RKO (cell line): ENCODE results near the gene GPAT2.
"Not testable (repeated sequence)": the region's sequence is repeated elsewhere in the genome, so short reads cannot be mapped to it uniquely, and the experiment has no call there.

Source experiments
- DNase-seq: peaks from one replicate; pipeline ENCODE4 v3.0.0-alpha.2; 2016; ENCODE audit warnings: low spot score

GPAT2 gene

DNA sequence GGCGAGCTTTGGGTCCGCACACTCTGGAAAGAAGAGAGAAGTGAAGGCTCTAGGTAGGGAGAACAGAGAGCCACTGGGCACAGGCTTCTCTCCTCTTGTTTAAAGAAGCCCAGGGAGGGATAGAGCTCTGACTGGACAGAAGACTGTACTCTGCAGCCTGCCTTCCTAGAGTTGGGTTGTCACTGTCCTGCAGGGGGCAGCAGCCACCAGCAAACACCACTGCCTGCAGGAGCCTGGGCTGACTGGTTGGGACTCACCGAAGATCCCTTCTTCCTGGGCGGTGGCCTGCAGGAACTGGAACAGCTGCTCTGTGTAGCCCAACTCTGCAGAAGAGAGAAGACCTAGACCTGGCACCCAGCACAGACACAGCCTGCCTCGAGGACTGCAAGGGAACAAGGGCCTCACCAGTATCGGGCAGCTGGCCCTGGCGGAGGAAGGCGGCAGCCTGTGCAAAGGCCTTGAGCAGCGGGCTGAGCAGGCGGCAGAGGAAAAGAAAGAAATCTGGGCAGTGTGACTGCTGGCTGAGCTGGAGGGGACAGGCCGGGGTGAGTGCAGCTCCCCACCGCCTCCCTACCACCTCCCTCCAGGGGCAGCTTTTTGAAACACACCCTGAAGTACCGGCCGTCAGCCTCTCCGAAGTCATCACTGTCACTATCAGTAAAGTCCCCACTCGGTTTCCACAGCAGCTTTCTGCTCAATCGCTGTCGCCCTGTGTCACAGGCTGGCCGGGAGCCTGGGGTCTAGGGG, 11.8 kb downstream of the GPAT2 start:
- DNase-seq, result peak; percentile 80

DNA sequence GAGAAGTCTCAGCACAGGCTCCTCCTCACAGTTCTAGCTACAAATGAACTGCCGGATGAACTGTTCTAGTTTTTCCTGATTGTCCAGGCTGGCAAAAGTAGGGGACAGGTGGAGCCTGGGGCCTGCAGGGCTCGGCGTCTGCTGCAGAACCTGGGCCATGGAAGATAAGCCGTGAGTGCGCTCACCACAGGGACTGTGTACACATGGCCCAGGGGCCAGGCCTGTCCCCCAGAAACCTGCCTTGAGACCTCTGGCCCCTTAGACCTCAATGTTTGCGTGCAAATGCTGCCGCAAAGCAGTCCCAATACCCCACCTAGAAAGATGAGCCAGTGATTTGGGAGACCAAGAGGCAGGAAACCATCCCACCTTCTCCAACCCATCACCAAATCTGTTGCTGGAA, 12.6 kb downstream of the GPAT2 start:
- not testable (repeated sequence) for DNase-seq

DNA sequence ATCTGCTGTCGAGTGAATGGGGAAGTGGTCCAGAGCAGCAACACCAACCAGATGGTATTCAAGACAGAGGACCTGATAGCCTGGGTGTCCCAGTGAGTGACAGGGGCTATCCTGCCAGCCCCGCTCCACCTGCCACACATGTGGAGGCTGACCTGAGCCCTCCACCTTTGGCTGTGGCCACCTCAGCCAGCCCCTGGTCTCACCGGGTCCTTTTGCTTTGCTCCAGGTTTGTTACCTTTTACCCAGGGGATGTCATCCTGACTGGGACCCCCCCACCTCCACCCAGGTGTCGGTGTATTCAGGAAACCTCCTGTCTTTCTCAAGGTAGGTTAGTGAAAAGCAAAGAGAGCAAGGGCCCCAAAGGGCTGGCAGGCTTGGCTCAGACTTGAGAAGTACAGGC, 13.6 kb downstream of the GPAT2 start:
- not testable (repeated sequence) for DNase-seq

DNA sequence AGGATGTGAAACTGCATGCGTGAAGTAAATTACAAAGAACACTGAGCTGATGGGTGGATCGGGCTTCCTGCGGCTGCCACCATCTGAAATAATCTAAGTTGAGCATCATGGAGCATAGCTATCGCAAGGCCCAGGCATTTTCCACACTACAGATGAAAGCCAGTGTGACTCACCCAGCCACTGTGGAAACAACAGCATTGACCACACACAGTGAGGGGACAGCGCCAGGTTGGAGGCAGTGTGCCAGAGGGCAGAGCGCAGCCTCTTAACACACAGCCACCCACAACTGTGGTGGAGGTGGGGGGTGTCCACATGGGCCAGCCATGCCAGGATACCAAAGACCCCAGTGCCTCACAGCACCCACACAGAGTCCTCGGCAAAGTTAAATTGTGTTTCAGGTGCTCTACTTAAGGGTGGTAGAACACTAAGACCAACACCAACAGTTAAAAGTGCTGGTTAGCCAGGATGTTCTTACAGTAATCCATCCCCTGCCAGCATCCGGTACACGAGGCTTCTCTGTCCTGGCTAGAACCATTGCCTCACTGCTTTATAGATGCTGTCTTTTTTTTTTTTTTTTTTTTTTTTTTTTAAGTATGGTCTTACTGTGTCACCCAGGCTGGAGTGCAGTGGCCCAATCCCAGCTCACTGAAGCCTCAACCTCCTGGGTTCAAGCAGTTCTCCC, 14.7 kb downstream of the GPAT2 start:
- not testable (repeated sequence) for DNase-seq

DNA sequence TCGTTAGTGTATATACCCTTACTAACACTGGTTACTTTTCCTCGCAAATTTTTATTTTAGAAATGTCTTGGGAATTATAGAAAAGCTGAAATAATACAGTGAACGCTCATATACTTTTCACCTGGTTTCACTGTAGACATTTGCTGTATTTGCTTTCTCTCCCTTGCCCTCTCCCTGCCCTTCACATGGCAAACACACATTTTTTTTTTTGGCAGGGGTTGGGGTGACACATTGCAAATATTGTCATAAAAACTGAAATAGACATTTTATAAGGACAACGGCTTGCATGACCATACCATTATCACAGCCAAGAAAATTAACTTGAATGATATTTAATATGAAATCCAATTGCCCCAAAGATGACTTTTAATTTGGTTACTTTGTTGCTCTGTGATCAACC, 18.4 kb downstream of the GPAT2 start:
- DNase-seq, result not testable (repeated sequence)

DNA sequence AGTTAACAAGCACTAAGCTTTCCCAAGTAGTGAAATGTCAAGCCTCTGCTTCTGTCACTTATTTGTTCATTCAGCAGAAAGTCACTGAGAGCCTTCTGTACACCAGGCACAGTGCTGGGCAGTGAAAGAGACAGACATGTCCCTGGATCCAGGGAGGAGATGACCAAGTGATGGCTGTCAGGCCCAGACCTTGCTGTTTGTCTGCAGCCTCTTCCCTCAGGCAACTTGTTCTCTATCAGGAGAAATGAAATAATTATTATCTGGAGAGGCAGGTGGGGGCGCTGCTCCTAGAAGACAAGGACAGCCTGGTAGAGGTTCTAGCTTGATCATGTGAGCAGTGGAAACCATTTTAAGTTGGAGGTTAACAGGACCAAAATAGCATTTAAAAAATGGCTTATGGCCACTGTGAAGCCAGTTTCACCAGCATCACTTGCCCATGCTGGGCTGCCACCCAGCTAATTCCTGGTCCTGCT, 21.9 kb downstream of the GPAT2 start:
- not testable (repeated sequence) for DNase-seq

DNA sequence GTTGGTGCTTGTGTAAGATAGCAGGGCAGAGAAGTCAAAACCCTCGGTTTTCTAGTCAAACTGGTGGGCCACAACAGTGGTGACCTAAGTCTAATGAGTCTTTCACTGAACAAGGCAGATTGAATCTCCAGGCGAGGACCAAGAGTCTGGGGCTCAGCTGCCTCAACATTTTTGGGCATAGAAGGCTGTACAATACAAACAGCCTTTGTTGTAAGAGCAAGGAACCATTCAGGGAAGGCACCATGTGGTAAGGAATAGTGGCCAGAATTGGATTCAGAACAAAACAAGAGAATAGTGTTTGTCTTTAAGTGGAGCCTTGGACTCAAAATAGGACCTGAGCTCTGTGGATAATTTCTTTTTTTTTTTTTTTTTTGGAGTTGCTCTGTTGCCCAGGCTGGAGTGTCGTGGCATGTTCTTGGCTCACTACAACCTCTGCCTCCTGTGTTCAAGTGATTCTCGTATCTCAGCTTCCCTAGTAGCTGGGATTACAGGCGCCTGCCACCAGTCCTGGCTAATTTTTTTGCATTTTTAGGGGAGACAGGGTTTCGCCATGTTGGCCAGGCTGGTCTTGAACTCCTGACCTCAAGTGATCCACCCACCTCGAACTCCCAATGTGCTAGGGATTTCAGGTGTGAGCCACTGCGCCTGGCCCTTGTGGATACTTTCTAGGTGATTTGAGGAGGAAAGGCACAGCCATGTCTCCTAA, 22.5 kb downstream of the GPAT2 start:
- not testable (repeated sequence) for DNase-seq

DNA sequence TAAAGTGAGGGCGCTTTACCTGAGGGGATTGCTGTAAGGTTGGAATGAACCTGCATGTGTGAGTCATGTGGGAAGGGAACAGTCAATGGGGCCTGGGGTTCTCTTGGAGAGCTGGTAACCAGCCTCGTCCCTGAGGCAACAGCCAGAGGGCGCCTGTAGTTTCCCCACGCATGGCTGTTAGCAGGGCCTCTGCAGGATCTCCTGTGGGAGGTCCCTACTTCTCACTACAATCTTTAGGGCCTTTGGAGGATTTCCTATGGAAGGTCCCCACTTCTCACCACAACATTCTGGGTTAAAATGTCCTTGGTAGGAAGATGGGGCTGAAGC, 23.6 kb downstream of the GPAT2 start:
- peak; percentile 28 for DNase-seq

DNA sequence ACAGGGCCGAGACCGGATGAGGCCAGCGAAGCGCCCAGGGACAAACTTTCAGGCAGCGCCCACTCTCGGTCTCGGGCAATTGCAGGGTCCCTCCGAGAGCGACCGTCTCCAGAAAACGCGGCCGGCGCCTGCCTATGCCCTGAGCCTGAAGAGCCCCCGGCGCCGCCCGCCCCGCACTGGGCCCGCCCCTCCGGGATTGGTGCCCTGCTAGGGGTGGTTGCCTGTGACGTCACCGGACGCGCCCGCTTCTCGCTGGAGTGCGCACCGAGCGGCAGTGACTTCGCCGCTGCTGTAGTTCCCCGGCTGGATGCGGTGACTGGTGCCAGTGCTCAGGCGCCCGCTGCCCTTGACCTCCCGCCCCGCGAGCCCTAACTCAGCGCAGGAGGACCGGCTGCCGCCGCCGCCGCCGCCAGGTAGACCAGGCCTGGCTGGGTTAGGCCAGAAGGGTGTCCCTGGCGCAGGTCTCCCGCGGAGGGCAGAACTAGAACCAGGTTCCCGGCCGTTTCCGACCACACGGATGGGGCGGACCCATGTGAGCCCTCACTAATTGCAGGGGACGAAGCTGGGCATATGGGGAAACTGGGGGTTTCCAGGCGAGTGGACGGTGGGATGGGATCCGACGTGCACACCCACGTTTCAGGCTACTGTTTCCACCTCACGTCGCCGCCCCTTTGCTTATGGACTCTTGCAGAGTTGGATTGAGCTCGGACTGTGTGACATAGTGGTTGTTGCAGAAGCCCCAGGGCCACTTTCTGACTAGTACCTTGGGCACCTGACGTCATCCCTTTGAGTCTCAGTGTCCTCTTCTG, 24.2 kb downstream of the GPAT2 start:
- peak; percentile 89 for DNase-seq

DNA sequence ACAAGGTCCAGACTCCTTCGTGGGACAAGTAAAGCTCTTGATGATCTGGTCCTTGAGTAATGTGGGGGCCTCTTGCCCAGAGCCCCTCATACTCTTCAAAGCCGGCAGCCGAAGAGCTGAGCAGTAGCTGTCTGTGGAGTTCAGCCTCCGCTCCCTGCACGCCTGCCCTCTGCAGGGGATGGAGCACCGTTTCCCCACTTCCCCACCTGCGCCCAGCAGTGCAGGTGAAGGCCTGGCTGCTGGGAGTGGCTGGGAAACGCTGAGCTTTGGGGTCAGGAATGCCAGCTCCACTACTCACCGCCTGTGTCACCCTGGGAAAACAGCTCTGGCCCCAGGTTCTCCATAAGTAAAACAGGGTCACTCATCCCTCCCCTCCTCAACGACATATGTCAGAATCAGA, 24.9 kb downstream of the GPAT2 start:
- not testable (repeated sequence) for DNase-seq

DNA sequence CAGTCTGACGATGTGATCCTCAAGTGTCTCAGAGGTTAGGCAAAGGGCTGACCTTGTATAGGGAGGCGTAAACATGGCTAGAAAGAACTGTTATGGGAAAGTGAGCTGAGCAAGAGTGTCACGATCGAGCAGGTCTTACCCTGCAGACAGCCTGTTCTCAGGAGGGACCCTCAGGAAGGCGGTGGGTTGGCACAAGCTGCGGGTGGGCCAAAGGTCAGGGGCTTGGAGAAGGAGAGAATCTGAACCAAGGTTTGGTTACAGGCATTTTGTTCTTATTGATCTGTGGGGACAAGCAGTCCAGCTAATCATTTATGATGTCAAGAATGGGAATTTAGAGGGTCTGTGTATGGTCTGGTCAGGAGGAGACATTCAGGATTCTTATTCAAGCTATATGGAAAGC, 26.7 kb downstream of the GPAT2 start:
- not testable (repeated sequence) for DNase-seq

DNA sequence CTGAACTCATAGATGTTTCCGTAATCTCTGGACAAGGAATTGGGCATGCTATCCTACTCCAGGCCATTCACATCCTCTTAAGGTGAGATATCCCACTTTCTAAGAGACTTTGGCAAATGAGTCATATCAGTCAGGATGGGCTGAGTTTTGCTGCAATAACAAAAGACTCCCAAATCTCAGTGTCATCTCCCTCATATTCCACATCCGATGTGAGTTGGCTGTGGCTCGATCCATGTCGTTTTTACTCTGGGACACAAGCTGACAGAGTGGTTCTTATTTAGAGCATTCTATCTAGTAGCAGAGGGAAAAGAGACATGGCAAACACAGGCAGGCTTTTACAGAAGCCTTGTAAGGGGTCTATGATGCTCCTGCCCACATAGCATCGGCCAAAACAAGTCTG, 28.5 kb downstream of the GPAT2 start:
- DNase-seq, result not testable (repeated sequence)

DNA sequence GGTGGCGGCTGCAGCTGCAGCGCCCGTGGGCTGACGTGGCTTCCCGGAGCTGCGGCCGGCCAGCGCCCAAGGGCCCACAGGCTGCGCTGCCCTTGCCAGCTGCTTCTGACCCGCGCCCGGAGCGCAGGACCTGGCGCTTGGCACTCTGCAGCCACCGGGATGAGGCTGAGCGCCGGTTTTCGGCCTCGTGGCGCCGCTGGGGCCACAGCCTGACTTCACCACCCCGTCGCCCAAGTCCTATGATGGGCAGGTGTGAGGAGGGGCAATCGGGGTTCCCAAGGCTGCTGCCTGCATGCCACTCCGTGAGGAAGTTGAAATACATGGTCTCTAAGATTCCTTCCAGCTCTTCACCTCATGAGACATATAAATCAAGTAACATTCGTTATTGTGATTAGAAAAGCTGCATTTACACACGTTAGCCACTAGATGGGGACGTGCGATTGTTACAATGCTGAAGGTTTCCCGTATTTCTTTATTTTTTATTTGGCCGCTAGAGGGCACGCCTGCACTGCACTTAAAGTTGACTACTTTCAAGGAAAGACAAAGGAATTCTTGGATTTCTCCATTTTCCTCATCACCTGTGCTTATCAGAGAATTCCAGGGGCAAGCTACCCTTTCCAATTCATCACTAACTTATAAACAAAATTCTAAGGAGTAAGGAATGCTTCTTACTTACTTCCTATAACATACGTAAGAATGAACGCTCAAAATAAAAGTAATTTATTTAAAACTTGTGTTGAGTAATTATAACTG, 42.0 kb downstream of the GPAT2 start:
- peak; percentile 81 for DNase-seq

DNA sequence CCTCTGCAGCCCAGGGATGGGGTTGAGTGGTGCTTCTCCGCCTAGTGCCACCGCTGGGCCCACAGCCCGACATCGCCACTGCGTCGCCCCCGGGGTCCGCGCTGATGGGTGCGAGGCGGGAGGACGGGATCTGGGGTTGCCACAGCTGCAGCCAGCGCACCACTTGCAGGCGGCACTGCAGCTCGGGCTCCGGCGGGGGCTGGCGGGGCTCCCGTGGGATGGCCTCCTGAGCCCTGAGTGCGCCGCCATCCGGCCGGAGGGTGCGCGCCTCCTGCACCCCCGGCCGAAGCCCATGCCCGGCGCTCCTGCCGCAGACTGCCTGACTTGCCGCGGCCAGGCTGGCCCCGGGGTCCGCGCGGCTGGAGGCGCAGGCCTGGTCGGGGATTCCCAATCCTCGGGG, 42.6 kb downstream of the GPAT2 start:
- not testable (repeated sequence) for DNase-seq

DNA sequence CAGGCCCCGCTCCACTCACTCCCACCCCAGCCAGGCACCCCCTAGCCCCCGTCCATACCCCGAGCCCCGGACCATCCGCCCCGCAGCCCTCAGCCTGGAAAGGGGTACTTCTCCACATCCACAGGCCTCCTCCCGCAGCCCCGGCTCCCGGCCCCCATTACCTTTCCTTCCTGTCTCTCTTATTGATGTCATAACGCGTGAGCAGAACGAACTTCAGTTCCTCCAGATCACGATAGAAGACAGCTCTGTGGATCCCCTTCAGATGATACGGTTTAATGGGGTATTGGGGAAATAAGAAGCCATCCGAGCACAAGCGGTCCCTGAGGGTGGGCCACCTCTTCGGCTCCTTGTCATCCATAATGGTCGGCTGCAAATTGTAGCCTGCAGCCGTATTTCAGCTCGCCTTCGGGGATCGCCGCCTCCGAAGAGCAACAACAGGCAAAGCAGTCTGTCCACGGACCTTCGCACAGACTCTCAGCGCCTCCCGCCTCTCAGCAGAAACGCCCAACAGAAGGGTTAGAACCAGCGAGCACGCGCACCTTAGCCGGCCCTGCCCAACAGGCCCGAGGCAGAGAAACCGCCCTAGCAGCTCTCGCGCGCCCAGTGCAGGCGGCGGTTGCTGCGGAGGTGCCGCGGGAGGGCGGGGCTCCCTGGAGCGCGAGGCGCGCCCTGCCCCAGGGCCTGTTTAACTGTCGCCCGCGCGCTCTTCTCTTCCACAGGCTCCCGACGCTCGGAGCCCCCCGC, 43.2 kb downstream of the GPAT2 start, which contains the start of gene ANKRD36C:
Gene ANKRD36C (minus strand): TSS at position 474 of the 744 bp plus-strand sequence. CDS start 116 bp downstream, at position 358.
- peak; percentile 16 for DNase-seq

DNA sequence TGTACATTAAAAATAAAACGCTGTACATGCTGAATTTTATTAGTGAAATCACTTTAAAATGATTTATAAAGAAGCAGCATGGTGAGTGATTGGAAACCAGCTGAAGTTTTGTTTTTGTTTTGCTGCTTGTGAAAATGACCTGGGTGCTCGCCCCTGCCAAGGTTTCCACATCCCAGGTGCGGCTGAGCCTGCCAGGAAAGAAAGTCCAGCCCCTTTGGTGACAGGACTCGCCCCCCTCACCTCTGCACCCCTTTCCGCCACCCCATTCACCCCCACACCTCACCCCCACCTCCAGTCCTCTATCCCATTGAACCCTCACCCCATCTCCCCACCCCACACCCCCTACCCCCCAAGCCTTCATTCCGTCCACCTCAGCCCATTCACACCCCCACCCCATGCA, 43.8 kb downstream of the GPAT2 start:
- not testable (repeated sequence) for DNase-seq
